Limb (tissue), 2 donors: ENCODE results near the gene VKORC1.
A peak's percentile ranks its signal among the peaks of the same experiment; 100 is the strongest.

Experiments
- DNase-seq, 2 donors: peaks; one replicate each; pipeline ENCODE4 v3.0.0-alpha.2; 2016; ENCODE audit errors: extremely low spot score in 2 of 2

Gene VKORC1

DNA sequence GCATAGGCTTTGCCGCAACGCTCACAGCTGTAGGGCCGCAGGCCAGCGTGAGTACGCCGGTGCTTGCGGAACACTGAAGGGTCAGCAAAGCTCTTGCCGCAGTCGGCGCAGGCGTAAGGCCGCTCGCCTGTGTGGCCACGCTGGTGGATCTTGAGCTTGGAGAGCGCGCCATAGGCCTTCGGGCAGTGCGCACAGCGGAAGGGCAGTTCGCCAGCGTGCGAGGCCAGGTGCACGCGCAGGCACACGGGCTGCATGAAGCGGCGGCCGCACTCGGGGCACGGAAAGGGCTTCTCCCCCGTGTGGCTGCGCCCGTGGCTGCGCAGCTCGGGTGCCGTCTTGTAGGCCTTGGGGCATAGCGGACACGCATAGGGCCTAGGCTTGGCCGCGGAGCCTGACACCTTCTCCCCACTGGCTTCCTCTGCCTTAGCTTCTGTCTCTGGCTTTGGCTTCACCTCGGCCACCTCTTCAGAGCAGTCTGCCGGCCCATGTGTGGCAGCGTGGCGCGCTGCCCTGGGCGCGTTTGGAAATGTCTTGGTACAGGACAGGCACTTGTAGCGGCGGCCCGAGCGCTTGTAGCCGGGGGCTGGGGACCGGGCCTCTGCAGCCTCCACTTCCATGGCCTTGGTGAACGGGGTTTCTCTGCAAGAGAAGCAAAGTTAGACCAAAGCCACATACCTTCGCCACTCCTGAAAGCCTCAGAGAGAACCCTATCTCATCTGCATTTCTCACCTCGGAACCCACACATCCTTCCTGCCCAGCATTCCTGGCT is 30.6 kb downstream of the VKORC1 start:
- DNase-seq: no peak

DNA sequence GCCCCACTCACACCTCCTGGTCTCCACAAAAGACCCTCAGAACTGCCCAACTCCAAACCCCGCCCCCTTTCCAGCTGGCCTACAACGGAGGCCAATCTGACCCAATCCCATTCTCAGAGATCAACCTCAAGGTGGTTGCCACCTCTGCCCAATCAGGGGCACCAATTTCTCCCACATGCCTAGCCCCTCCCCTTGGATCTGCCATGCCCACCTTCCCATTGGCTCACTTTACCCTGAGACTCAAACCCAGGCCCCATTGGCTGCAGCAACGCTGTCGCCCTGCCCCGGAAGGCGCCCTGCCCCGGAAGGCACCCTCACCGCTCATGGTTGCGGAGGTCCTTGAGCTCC is 31.1 kb downstream of the VKORC1 start:
- no peak for DNase-seq

- no peak for DNase-seq
These were observed 32.7 kb downstream of the VKORC1 start for GRCh38 chr16:31061813-31062440.

GRCh38 chr16:31061126-31061812 is 33.3 kb downstream of the VKORC1 start:
- no peak for DNase-seq

DNA sequence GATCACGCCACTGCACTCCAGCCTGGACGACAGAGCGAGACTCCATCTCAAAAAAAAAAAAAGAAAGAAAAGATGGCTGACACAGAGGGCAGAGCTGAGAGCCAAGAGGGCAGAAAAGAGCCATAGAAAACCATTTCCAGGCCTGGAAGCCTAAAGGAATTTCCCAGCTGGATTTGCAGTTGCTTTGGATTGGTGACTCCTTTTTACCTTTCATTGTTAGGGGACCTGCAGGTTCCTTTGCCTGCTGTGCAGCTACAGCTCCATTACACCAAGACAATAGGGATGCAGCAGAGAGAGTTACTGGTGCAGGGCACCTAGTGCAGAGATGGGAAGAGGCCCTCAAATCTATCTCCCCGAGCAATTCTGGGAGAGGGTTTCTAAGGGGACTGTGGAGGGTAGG is 39.0 kb downstream of the VKORC1 start:
- DNase-seq: no peak

DNA sequence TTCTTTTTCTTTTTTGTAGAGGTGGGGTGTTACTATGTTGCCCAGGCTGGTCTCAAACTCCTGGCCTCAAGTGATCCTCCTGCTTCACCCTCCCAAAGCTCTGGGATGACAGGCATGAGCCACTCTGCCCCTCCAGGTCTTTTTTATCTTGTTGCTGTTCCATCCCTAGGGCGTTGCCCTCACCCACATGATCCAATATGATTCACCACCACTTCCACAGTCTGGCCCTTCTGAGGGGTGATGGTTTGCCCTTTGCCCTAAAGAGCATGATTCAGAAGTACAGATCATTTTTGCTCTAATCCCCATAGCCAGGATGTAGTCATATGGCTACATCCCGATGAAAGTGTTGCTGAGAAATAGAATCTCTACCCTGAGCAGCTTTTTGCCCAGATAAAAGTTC is 42.5 kb downstream of the VKORC1 start:
- DNase-seq: no peak

GRCh38 chr16:31050280-31051030 is 44.1 kb downstream of the VKORC1 start:
- DNase-seq: peak in 1 of 2 donors; percentile 24

DNA sequence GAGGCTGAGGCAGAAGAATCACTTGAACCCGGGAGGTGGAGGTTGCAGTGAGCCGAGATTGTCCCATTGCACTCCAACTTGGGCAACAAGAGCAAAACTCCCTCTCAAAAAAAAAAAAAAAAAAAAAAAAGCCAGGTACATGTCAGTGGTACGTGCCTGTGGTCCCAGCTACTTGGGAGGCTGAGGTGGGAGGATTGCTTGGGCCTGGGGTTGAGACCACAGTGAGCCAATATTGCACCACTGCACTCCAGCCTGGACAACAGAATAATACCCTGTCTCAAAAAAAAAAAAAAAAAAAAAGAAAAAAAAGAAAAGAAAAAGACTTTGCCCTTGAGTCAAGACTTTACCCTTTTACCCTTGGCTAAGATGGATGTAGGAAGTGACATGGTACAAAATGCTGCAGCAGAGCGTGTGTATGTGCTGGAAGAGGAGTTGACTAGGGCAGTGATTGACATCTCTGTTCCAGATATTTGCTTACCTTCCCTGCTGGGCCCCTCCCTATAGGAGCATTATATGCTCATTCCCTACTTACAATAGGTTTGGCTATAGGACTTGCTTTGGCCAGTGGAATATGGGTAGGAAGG is 50.6 kb downstream of the VKORC1 start:
- DNase-seq: no peak

GRCh38 chr16:31043352-31043751 is 51.2 kb downstream of the VKORC1 start:
- DNase-seq: no peak

- no peak for DNase-seq
These were observed 51.7 kb downstream of the VKORC1 start for GRCh38 chr16:31042866-31043265.
